DND-41 (cell line): Measurements from ENCODE around the gene SSR1.

ENCODE experiments used
- CTCF ChIP-seq: IDR thresholded peaks from 2 replicates; pipeline ENCODE4 v1.5.1; 2012; ENCODE audit warnings: borderline replicate concordance, low read length, moderate library complexity, mild to moderate bottlenecking; ENCODE audit not compliant: poor library complexity, severe bottlenecking; ENCODE audit errors: extremely low read depth
- EZH2 ChIP-seq: IDR thresholded peaks from 3 replicates; pipeline ENCODE4 v1.6.1; 2012; ENCODE audit warnings: borderline replicate concordance, low read depth, mild to moderate bottlenecking, moderate library complexity, low read length, inconsistent platforms; ENCODE audit not compliant: severe bottlenecking

DNA sequence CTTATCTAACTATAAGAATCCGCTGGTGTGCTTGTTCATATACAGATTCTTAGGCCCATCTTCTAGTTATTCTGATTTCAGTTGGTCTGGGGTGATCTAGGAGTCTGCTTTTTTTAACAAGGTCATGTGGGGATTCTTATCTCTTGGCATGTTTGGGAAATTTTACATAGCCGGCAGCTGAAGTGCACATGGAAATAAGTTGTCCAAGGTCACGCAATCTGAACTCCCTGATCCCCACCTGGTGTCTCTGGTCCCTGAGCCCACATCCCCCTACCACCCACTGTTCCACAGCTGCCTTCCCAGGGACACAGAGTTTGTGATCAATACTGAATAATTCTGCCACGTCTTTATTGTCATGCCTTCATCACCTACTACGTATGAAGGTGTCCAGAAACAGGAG is 90.8 kb downstream of the SSR1 start:
- TF ChIP-seq CTCF (no peak), EZH2 (no peak)
